Endothelial cell of umbilical vein (primary cell): ENCODE data around the gene HIPK1. TPM values are rescaled to one million over a fixed set of nuclear protein-coding genes. Genes with fewer than 3 reads are reported as not detected.

Experiments
- BruUV-seq: library from RNA; stranded (reverse); fragments of 400-500 nt; replicated peaks from 2 replicates; lab custom pipeline; 2021; lab: Mats Ljungman, UMichigan
- CTCF ChIA-PET: fragments of 300-600, 350-600 bp; sonication (Branson Sonifier 250); formaldehyde crosslinking; loops from one replicate; lab custom pipeline; 2021; ENCODE audit warnings: antibody characterized with exemption, inconsistent platforms; lab: Charles Lee
- POLR2A ChIA-PET: fragments of 300-600, 350-600 bp; sonication (Branson Sonifier 250); formaldehyde crosslinking; loops from one replicate; lab custom pipeline; 2021; ENCODE audit warnings: antibody characterized with exemption, inconsistent platforms; lab: Charles Lee
- DNase-seq: peaks from one replicate; pipeline ENCODE4 v3.0.0-alpha.2; 2011; ENCODE audit warnings: low read depth, low spot score
- FAIRE-seq: peaks from 2 replicates; lab custom pipeline; 2011; peaks lifted over from hg19 to GRCh38; lab: Jason Lieb, UNC
- H2AFZ ChIP-seq: 2 replicates; pipeline ENCODE4 v1.6.0; 2012; ENCODE audit warnings: low read depth, low read length, control low read depth, inconsistent platforms
- H3K27ac ChIP-seq: 2 replicates; pipeline ENCODE4 v1.5.1; 2011; ENCODE audit warnings: low read depth, mild to moderate bottlenecking, control low read depth, low read length, moderate library complexity; ENCODE audit not compliant: insufficient read depth
- H3K27me3 ChIP-seq, 2 experiments: 2 replicates each; pipeline versions ENCODE4 v1.6.0 to v1.6.1; 2011; ENCODE audit warnings: low read length in 2 of 2, mixed read lengths in 1 of 2; ENCODE audit not compliant: control insufficient read depth in 2 of 2, insufficient read depth in 2 of 2
- H3K36me3 ChIP-seq, 2 experiments: 2 replicates in 1 of 2; 3 replicates in 1 of 2; pipeline ENCODE4 v1.5.1; 2011; ENCODE audit warnings: low read length in 2 of 2, mild to moderate bottlenecking in 1 of 2, moderate library complexity in 1 of 2; ENCODE audit not compliant: control insufficient read depth in 2 of 2, insufficient read depth in 2 of 2; ENCODE audit errors: extremely low read depth in 1 of 2
- H3K4me1 ChIP-seq: 3 replicates; pipeline ENCODE4 v1.5.1; 2011; ENCODE audit warnings: mild to moderate bottlenecking, low read length; ENCODE audit not compliant: control insufficient read depth, insufficient read depth; ENCODE audit errors: extremely low read depth
- H3K4me2 ChIP-seq: 2 replicates; pipeline ENCODE4 v1.6.1; 2011; ENCODE audit warnings: low read length, control low read depth, mixed read lengths; ENCODE audit not compliant: insufficient read depth
- H3K4me3 ChIP-seq, 3 experiments: fragments of 200-600 bp in 1 of 3; sonication (generic), shearing (Covaris generic) in 1 of 3; replicated peaks in 1 of 3; 2 replicates each; pipeline ENCODE4 v1.5.1; 2011 to 2016; ENCODE audit warnings: control low read depth in 3 of 3, low read length in 3 of 3, mild to moderate bottlenecking in 2 of 3, inconsistent platforms in 1 of 3, low read depth in 1 of 3, moderate library complexity in 1 of 3; ENCODE audit not compliant: insufficient read depth in 1 of 3
- H3K79me2 ChIP-seq: 2 replicates; pipeline ENCODE4 v1.6.0; 2012; ENCODE audit warnings: low read length, inconsistent platforms; ENCODE audit not compliant: control insufficient read depth, insufficient read depth
- H3K9ac ChIP-seq: replicated peaks from 2 replicates; pipeline ENCODE3; 2011; ENCODE audit warnings: low read length, control low read depth; ENCODE audit not compliant: insufficient read depth; ENCODE audit errors: extremely low read depth
- H3K9me1 ChIP-seq: replicated peaks from 3 replicates; pipeline ENCODE4 v1.6.0; 2011; ENCODE audit warnings: mild to moderate bottlenecking, low read length; ENCODE audit not compliant: control insufficient read depth, insufficient read depth; ENCODE audit errors: extremely low read depth
- H3K9me3 ChIP-seq: replicated peaks from 2 replicates; pipeline ENCODE4 v1.5.1; 2012; ENCODE audit warnings: low read length, inconsistent platforms; ENCODE audit not compliant: control insufficient read depth, insufficient read depth
- H4K20me1 ChIP-seq: replicated peaks from 2 replicates; pipeline ENCODE3; 2011; ENCODE audit warnings: mild to moderate bottlenecking, low read length; ENCODE audit not compliant: control insufficient read depth, insufficient read depth; ENCODE audit errors: extremely low read depth
- CTCF ChIP-seq, 2 donors: IDR thresholded peaks; 1 replicate in 1 of 2; 2 replicates in 1 of 2; pipeline ENCODE4 v1.5.1; 2011; ENCODE audit warnings: low read length in 2 of 2, mild to moderate bottlenecking in 2 of 2, moderate library complexity in 2 of 2, control low read depth in 1 of 2, inconsistent platforms in 1 of 2, low read depth in 1 of 2; ENCODE audit not compliant: insufficient read depth in 1 of 2; ENCODE audit errors: extremely low read depth in 1 of 2
- EZH2 ChIP-seq: IDR thresholded peaks from 2 replicates; pipeline ENCODE4 v1.6.1; 2012; ENCODE audit warnings: borderline replicate concordance, low read depth, mild to moderate bottlenecking, moderate library complexity, low read length, inconsistent platforms; ENCODE audit not compliant: severe bottlenecking
- FOS ChIP-seq: IDR thresholded peaks from 2 replicates; pipeline ENCODE4 v1.6.1; 2011; ENCODE audit warnings: mild to moderate bottlenecking, low read length, moderate library complexity, borderline replicate concordance; ENCODE audit not compliant: insufficient read depth
- GATA2 ChIP-seq: IDR thresholded peaks from 2 replicates; pipeline ENCODE4 v1.7.0; 2011; ENCODE audit warnings: low read depth, mild to moderate bottlenecking, moderate library complexity, mixed read lengths, low read length; ENCODE audit not compliant: insufficient read length, insufficient read depth
- JUN ChIP-seq: IDR thresholded peaks from 2 replicates; pipeline ENCODE4 v1.6.1; 2011; ENCODE audit warnings: borderline replicate concordance, low read depth; ENCODE audit not compliant: insufficient read length, insufficient read depth
- MAX ChIP-seq: IDR thresholded peaks from 2 replicates; pipeline ENCODE4 v1.6.1; 2011; ENCODE audit not compliant: insufficient read depth, insufficient read length
- MYC ChIP-seq: IDR thresholded peaks from one replicate; pipeline ENCODE4 v1.6.1; 2011; ENCODE audit warnings: mild to moderate bottlenecking, low read depth, low read length
- POLR2A ChIP-seq: IDR thresholded peaks from 2 replicates; pipeline ENCODE4 v1.6.1; 2012; ENCODE audit warnings: low read depth, mild to moderate bottlenecking, control low read depth, low read length
- POLR2AphosphoS5 ChIP-seq: IDR thresholded peaks from 2 replicates; pipeline ENCODE4 v1.6.1; 2012; ENCODE audit warnings: low read depth, mild to moderate bottlenecking, control low read depth, low read length, moderate library complexity; ENCODE audit not compliant: insufficient read depth
- dilution Hi-C: fragments of 300-500 bp; cut with MboI; formaldehyde crosslinking; loops from one replicate; pipeline ENCODE4 v1.15.0; 2019; ENCODE audit warnings: low sequenced_read_pairs; ENCODE audit not compliant: extremely low pct_ligation_motif_present
- intact Hi-C: fragments of 100-400 bp; cut with micrococcal nuclease; formaldehyde crosslinking; loops from one replicate; pipeline ENCODE4 v1.10.0; 2022
- polyA plus RNA-seq, 4 experiments: library from polyadenylated mRNA; depleted of rRNA in 3 of 4; stranded (reverse) in 3 of 4; unstranded in 1 of 4; fragments of >200 nt; gene quantifications; 2 replicates each; pipeline versions ENCODE4 v1.2.1 to v1.2.3, GENCODE V29; 2011 to 2012; ENCODE audit warnings: missing spikeins in 1 of 4
- total RNA-seq: library from RNA; stranded (reverse); gene quantifications from 2 replicates; pipeline ENCODE4 v1.2.3, GENCODE V29; 2021

The HIPK1 gene
- total and polyA plus RNA-seq, 2 donors (not counting 3 experiments of a cell fraction or from before 2014, with no cell fraction given) = 39.3 to 56.1 TPM

- no peak for FAIRE-seq
- no peak for DNase-seq
- Histone ChIP-seq H3K9ac (no peak overlapping the region), H4K20me1 (no peaks in the 10 kb centered on the region), H3K4me3 (no peak overlapping the region), H3K4me2 (no peak overlapping the region), H3K4me1 (peaks cover 31% of the 10 kb centered on the region), H2AFZ (no peak overlapping the region), H3K27ac (no peak overlapping the region), H3K9me1 (no peaks in the 10 kb centered on the region), H3K36me3 (peaks cover 3 to 7% of the 10 kb centered on the region in 2 experiments), H3K27me3 (no peaks in the 10 kb centered on the region), H3K79me2 (peaks cover 95% of the 10 kb centered on the region), H3K9me3 (no peaks in the 10 kb centered on the region)
- intact Hi-C loops = no loop called here
- TF ChIP-seq MAX (no peak), CTCF (IDR thresholded peaks at IDR 0.05; ENCODE audit: extremely low read depth in 1 of 2, insufficient read depth in 1 of 2, low read depth in 1 of 2, low read length in 2 of 2) (no peak), FOS (no peak), EZH2 (no peak), JUN (no peak), GATA2 (no peak), POLR2A (no peak), MYC (no peak), POLR2AphosphoS5 (no peak)
- CTCF ChIA-PET = interaction anchor here (0.7 to 1.9 kb wide), 2 partner anchors 11 to 32 kb away, joined by 3 to 6 read pairs; partner anchors contain the start of genes AP4B1 and DCLRE1B
- no TSS peak for BruUV-seq
- dilution Hi-C loops = no loop called here
- POLR2A ChIA-PET = no interaction called here
Measured at GRCh38 chr1:113935970-113936369, 6.8 kb downstream of the HIPK1 start.
